HepG2 (cell line): ENCODE measurements around the gene FNIP2. TPM values are rescaled to one million over a fixed set of nuclear protein-coding genes. Genes with fewer than 3 reads are reported as not detected.
A peak's percentile ranks its signal among the peaks of the same experiment; 100 is the strongest.
"Not testable (repeated sequence)": the region's sequence is repeated elsewhere in the genome, so short reads cannot be mapped to it uniquely, and the experiment has no call there.

ENCODE experiments used
- GATAD2A ChIP-seq: IDR thresholded peaks from 2 replicates; pipeline ENCODE4 v1.6.1; 2016
- ONECUT2 ChIP-seq: sonication (generic); formaldehyde crosslinking; IDR thresholded peaks from 2 replicates; pipeline ENCODE4 v1.4.0; 2020; ENCODE audit warnings: missing genetic modification reagents
- PAXIP1 ChIP-seq: sonication (generic); formaldehyde crosslinking; conservative IDR thresholded peaks from 2 replicates; pipeline ENCODE4 v1.4.0; 2020; ENCODE audit warnings: mild to moderate bottlenecking, missing genetic modification reagents, moderate library complexity
- SOX6 ChIP-seq, 2 experiments: fragments of 450-650 bp in 1 of 2; sonication (generic) in 1 of 2; formaldehyde crosslinking in 1 of 2; IDR thresholded peaks; 2 replicates each; pipeline versions ENCODE4 v1.4.0 to v1.6.1; 2017 to 2020; ENCODE audit warnings: antibody characterized with exemption in 1 of 2, mild to moderate bottlenecking in 1 of 2, missing genetic modification reagents in 1 of 2
- TCF7 ChIP-seq: sonication (generic); IDR thresholded peaks from 2 replicates; pipeline ENCODE4 v1.6.1; 2016; ENCODE audit warnings: antibody characterized with exemption, low read depth
- ZNF362 ChIP-seq: sonication (generic); formaldehyde crosslinking; IDR thresholded peaks from 2 replicates; pipeline ENCODE4 v1.4.0; 2020; ENCODE audit warnings: missing genetic modification reagents, mild to moderate bottlenecking, borderline replicate concordance
- polyA plus RNA-seq, 8 experiments: library from polyadenylated mRNA; depleted of rRNA in 3 of 8; stranded (reverse) in 7 of 8; unstranded in 1 of 8; fragments of >200 nt; fragmentation: Illumina TruSeq in 4 of 8; extraction: Trizol in 4 of 8; gene quantifications; 2 replicates each; pipeline versions ENCODE4 v1.2.1 to v1.2.3, GENCODE V29; 2011 to 2016; ENCODE audit warnings: low read depth in 4 of 8, missing spikeins in 1 of 8, mixed read lengths in 1 of 8; ENCODE audit not compliant: insufficient read depth in 1 of 8
- total RNA-seq, 5 experiments: library from RNA; depleted of rRNA; stranded (reverse); fragments of >200 nt; fragmentation: Illumina TruSeq; extraction: Trizol; gene quantifications; 2 replicates each; pipeline ENCODE4 v1.2.3, GENCODE V29; 2016; ENCODE audit warnings: low read depth in 1 of 5
- TF ChIP-seq, protein P1 (sequence below): sonication (generic); formaldehyde crosslinking; IDR thresholded peaks from 2 replicates; pipeline ENCODE4 v1.4.0; 2020; ENCODE audit warnings: missing genetic modification reagents

Gene FNIP2
- total and polyA plus RNA-seq, 2 of the 13 experiments (the other 11 are each of a cell fraction or from before 2014, with no cell fraction given), result 15.5 to 21.0 TPM

DNA sequence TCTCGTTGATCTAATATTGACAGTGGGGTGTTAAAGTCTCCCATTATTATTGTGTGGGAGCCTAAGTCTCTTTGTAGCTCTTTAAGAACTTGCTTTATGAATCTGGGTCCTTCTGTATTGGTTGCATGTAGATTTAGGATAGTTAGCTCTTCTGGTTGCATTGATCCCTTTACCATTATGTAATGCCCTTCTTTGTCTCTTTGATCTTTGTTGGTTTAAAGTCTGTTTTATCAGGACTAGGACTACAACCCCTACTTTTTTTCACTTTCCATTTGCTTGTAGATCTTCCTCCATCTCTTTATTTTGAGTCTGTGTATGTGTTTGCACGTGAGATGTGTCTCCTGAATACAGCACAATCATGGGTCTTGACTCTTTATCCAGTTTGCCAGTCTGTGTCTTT, 131.6 kb downstream of the FNIP2 start (continued):
- TF ChIP-seq, protein P1, sequence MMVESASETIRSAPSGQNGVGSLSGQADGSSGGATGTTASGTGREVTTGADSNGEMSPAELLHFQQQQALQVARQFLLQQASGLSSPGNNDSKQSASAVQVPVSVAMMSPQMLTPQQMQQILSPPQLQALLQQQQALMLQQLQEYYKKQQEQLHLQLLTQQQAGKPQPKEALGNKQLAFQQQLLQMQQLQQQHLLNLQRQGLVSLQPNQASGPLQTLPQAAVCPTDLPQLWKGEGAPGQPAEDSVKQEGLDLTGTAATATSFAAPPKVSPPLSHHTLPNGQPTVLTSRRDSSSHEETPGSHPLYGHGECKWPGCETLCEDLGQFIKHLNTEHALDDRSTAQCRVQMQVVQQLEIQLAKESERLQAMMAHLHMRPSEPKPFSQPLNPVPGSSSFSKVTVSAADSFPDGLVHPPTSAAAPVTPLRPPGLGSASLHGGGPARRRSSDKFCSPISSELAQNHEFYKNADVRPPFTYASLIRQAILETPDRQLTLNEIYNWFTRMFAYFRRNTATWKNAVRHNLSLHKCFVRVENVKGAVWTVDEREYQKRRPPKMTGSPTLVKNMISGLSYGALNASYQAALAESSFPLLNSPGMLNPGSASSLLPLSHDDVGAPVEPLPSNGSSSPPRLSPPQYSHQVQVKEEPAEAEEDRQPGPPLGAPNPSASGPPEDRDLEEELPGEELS (CRISPR knock-in tag), result peak; percentile 36; the same call in 1 of the 2 replicates
- TF ChIP-seq PAXIP1 (peak; percentile 42; the same call in 1 of the 2 replicates), ONECUT2 (CRISPR knock-in tag) (peak; percentile 74), TCF7 (peak; percentile 72; the same call in 1 of the 2 replicates), ZNF362 (peak; percentile 44; the same call in 1 of the 2 replicates), SOX6 (CRISPR knock-in tag; IDR thresholded peaks at IDR 0.05) (peak; percentile 55; the same call in 1 of the 2 replicates), GATAD2A (CRISPR knock-in tag) (peak; percentile 40; the same call in 1 of the 2 replicates)
- TF ChIP-seq SOX6 (IDR thresholded peaks at IDR 0.05), result not testable (repeated sequence)
